ENCODE data around the gene KRTAP12-3.
"Not testable (repeated sequence)": the region's sequence is repeated elsewhere in the genome, so short reads cannot be mapped to it uniquely, and the experiment has no call there.

The KRTAP12-3 gene

DNA sequence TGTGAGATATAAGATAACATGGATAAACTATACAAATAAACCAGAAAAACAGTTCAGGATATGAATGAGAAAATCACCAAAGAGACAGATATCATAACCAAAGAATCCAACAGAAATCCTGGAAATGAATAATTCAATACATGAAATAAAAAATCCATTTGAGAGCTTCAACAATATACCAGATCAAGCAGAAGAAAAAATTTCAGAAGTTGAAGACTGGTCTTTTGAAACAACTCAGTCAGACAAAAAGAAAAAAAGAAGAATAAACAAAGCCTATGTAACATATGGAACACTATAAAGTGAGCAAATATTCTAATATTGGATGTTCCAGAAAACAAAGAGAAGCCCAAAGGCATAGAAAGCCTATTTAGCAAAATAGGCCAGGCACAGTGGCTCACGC lies 14.2 kb downstream of the KRTAP12-3 start:
- ATAC-seq (ENCODE audit: low read depth) (no peak), DNase-seq (ENCODE audit: low spot score in 2 of 2) (no peak)
- Mint-ChIP-seq H3K4me3 (no peak overlapping the region), H3K4me1 (no peaks in the 10 kb centered on the region), H3K27ac (no peak overlapping the region), H3K27me3 (peaks cover 15% of the 10 kb centered on the region), H3K36me3 (peaks cover 7% of the 10 kb centered on the region), H3K9me3 (peaks cover 11% of the 10 kb centered on the region)

DNA sequence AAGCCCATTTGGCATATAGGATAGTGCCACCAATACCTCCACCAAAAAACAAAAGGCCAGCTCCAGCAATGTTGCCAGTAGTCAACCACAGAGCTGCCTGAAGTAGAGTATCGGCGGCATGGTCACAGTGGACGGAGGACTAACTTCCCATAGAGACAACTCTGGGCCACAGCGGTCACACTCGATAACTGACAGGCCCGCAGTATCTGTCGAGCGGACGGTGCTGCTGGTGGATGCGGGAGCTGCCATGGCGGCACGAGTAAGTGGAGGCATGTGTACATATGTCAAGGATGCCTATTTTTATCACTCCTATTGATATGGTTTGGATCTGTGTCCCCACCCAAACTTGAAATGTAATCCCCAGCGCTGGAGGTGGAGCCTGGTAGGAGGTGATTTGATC lies 20.1 kb downstream of the KRTAP12-3 start:
- Mint-ChIP-seq H3K36me3 (peaks cover 4% of the 10 kb centered on the region), H3K9me3 (peaks cover 4% of the 10 kb centered on the region), H3K27ac (no peak overlapping the region), H3K4me1 (no peaks in the 10 kb centered on the region), H3K27me3 (peaks cover 19% of the 10 kb centered on the region), H3K4me3 (no peak overlapping the region)
- DNase-seq (ENCODE audit: low spot score in 2 of 2), result no peak
- no peak for ATAC-seq (ENCODE audit: low read depth)

- Mint-ChIP-seq H3K27ac (no peak overlapping the region), H3K27me3 (peaks cover 24% of the 10 kb centered on the region)
- ATAC-seq (ENCODE audit: low read depth), result no peak
Observed at GRCh38 chr21:44681152-44681551, 23.4 kb downstream of the KRTAP12-3 start.

GRCh38 chr21:44681861-44682579 lies 24.3 kb downstream of the KRTAP12-3 start, which contains the start of gene KRTAP12-1:
Gene KRTAP12-1 (minus strand): TSS chr21:44682163. CDS start chr21:44682123, 40 bp downstream.
- no peak within 1 kb of the TSS for H3K4me3 Mint-ChIP-seq
- no peak for DNase-seq (ENCODE audit: low spot score in 2 of 2)
- peaks cover 29% of the 10 kb centered on the region for H3K27me3 Mint-ChIP-seq
- no peak for ATAC-seq (ENCODE audit: low read depth)
- no peaks in the 10 kb centered on the region for H3K36me3 Mint-ChIP-seq
- H3K4me1 Mint-ChIP-seq, result no peaks in the 10 kb centered on the region
- H3K9me3 Mint-ChIP-seq, result no peaks in the 10 kb centered on the region
- H3K27ac Mint-ChIP-seq, result no peak within 1 kb of the TSS

More at GRCh38 chr21:44681152-44681551, 23.4 kb downstream of the KRTAP12-3 start:
- Mint-ChIP-seq H3K9me3 (no peaks in the 10 kb centered on the region), H3K4me1 (no peaks in the 10 kb centered on the region), H3K4me3 (no peak overlapping the region), H3K36me3 (no peaks in the 10 kb centered on the region)
- no peak for DNase-seq (ENCODE audit: low spot score in 2 of 2)

DNA sequence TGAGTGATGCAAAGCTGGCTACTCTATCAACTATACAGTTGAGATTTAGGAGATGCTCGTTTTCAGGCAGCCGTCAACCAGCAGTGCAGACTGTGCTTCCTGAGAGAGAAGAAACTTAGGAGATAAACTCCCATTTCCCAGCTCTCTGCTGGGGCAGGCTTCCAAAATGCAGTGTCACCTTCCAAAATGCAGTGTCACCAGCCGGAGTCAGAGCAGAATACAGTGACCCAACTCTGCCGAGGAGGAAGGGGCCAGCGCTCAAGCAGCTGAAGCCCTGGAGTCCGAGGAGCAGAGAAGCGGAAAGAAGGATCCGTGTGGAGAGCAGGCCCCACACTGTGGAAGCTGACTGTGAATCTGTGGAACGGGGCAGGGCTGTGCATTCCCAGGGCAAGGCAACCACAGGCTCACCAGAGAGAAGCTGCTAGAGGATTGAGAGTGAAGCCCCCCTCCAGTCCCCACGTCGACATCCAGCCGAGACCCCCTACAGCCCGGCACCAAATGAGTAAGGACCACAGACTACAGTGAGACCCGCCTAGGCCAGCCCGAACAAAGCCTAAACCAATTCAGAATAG lies 24.9 kb downstream of the KRTAP12-3 start:
- peaks cover 32% of the 10 kb centered on the region for H3K27me3 Mint-ChIP-seq
- no peaks in the 10 kb centered on the region for H3K4me1 Mint-ChIP-seq
- no peak overlapping the region for H3K27ac Mint-ChIP-seq
- no peaks in the 10 kb centered on the region for H3K36me3 Mint-ChIP-seq
- ATAC-seq (ENCODE audit: low read depth), result no peak
- DNase-seq (ENCODE audit: low spot score in 2 of 2), result no peak
- H3K4me3 Mint-ChIP-seq, result no peak overlapping the region
- H3K9me3 Mint-ChIP-seq, result no peaks in the 10 kb centered on the region

- peaks cover 35% of the 10 kb centered on the region for H3K27me3 Mint-ChIP-seq
- H3K4me1 Mint-ChIP-seq, result no peaks in the 10 kb centered on the region
- no peak overlapping the region for H3K4me3 Mint-ChIP-seq
- H3K27ac Mint-ChIP-seq, result no peak overlapping the region
- no peaks in the 10 kb centered on the region for H3K36me3 Mint-ChIP-seq
- no peaks in the 10 kb centered on the region for H3K9me3 Mint-ChIP-seq
- ATAC-seq (ENCODE audit: low read depth) (no peak), DNase-seq (ENCODE audit: low spot score in 2 of 2) (no peak)
Observed at GRCh38 chr21:44684077-44684476, 26.3 kb downstream of the KRTAP12-3 start.

- no peak overlapping the region for H3K4me3 Mint-ChIP-seq
- no peak for ATAC-seq (ENCODE audit: low read depth)
Observed at GRCh38 chr21:44684483-44684882, 26.8 kb downstream of the KRTAP12-3 start.

GRCh38 chr21:44685050-44685449 lies 27.3 kb downstream of the KRTAP12-3 start:
- H3K4me1 Mint-ChIP-seq; ATAC-seq (ENCODE audit: low read depth); H3K27ac Mint-ChIP-seq; H3K4me3 Mint-ChIP-seq; H3K9me3 Mint-ChIP-seq; DNase-seq (ENCODE audit: low spot score in 2 of 2); H3K36me3 Mint-ChIP-seq: not testable (repeated sequence)
- H3K27me3 Mint-ChIP-seq, result peaks cover 37% of the 10 kb centered on the region

More at GRCh38 chr21:44684483-44684882, 26.8 kb downstream of the KRTAP12-3 start:
- peaks cover 35% of the 10 kb centered on the region for H3K27me3 Mint-ChIP-seq
- no peaks in the 10 kb centered on the region for H3K9me3 Mint-ChIP-seq
- no peaks in the 10 kb centered on the region for H3K36me3 Mint-ChIP-seq
- no peak for DNase-seq (ENCODE audit: low spot score in 2 of 2)
- H3K27ac Mint-ChIP-seq, result no peak overlapping the region
- H3K4me1 Mint-ChIP-seq, result no peaks in the 10 kb centered on the region

GRCh38 chr21:44686000-44686781 lies 28.5 kb downstream of the KRTAP12-3 start:
- peaks cover 2% of the 10 kb centered on the region for H3K9me3 Mint-ChIP-seq
- no peak overlapping the region for H3K4me3 Mint-ChIP-seq
- no peak overlapping the region for H3K27ac Mint-ChIP-seq
- DNase-seq (ENCODE audit: low spot score in 2 of 2) (no peak), ATAC-seq (ENCODE audit: low read depth) (no peak)
- H3K27me3 Mint-ChIP-seq, result peaks cover 38% of the 10 kb centered on the region
- H3K4me1 Mint-ChIP-seq, result peaks cover 2% of the 10 kb centered on the region
- no peaks in the 10 kb centered on the region for H3K36me3 Mint-ChIP-seq

GRCh38 chr21:44686843-44687561 lies 29.3 kb downstream of the KRTAP12-3 start:
- Mint-ChIP-seq H3K27me3 (peaks cover 34% of the 10 kb centered on the region), H3K36me3 (no peaks in the 10 kb centered on the region), H3K9me3 (peaks cover 2% of the 10 kb centered on the region), H3K27ac (no peak overlapping the region), H3K4me1 (peaks cover 2% of the 10 kb centered on the region), H3K4me3 (no peak overlapping the region)
- ATAC-seq (ENCODE audit: low read depth), result no peak
- no peak for DNase-seq (ENCODE audit: low spot score in 2 of 2)

DNA sequence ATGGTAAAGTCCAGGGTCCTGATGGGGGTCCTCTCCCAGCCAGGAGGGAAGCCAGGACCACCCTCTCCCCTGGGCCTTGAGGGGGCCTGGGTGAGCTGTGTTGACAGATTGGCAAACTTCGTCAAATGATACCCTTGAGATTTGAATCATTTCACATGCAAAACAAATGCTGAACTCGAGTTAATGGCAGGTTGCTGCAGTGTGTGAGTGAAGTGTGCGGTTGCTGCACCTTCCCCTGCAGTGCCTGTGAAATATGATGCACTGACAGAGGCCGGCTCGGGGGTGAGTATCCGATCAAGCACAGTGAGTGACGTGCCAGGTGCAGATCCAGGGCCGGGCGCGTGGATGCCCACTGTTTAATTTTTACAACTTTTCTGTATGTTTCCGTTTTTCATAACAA lies 29.9 kb downstream of the KRTAP12-3 start:
- Mint-ChIP-seq H3K4me1 (peaks cover 2% of the 10 kb centered on the region), H3K4me3 (no peak overlapping the region), H3K27me3 (peaks cover 29% of the 10 kb centered on the region), H3K36me3 (no peaks in the 10 kb centered on the region), H3K9me3 (peaks cover 2% of the 10 kb centered on the region), H3K27ac (no peak overlapping the region)
- DNase-seq (ENCODE audit: low spot score in 2 of 2) (no peak), ATAC-seq (ENCODE audit: low read depth) (no peak)

DNA sequence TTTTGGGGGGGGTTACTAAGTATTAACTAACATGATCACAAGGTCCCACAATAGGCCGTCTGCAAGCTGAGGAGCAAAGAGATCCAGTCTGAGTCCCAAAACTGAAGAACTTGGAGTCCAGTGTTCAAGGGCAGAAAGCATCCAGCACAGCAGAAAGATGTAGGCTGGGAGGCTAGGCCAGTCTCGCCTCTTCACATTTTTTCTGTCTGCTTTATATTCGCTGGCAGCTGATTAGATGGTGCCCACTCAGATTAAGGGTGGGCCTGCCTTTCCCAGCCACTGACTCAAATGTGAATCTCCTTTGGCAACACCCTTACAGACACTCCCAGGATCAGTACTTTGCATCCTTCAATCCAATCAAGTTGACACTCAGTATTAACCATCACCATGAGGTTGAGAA lies 32.0 kb downstream of the KRTAP12-3 start:
- Mint-ChIP-seq H3K9me3 (peaks cover 10% of the 10 kb centered on the region), H3K27me3 (peaks cover 25% of the 10 kb centered on the region)
- not testable (repeated sequence) for H3K27ac Mint-ChIP-seq; H3K36me3 Mint-ChIP-seq; H3K4me3 Mint-ChIP-seq; DNase-seq (ENCODE audit: low spot score in 2 of 2); H3K4me1 Mint-ChIP-seq; ATAC-seq (ENCODE audit: low read depth)

GRCh38 chr21:44691686-44692085 lies 34.0 kb downstream of the KRTAP12-3 start:
- H3K27ac Mint-ChIP-seq, result no peak overlapping the region
- no peak for ATAC-seq (ENCODE audit: low read depth)

More at GRCh38 chr21:44691686-44692085, 34.0 kb downstream of the KRTAP12-3 start:
- H3K27me3 Mint-ChIP-seq, result peaks cover 20% of the 10 kb centered on the region
- peaks cover 1% of the 10 kb centered on the region for H3K36me3 Mint-ChIP-seq
- no peak for DNase-seq (ENCODE audit: low spot score in 2 of 2)
- peaks cover 2% of the 10 kb centered on the region for H3K4me1 Mint-ChIP-seq
- H3K9me3 Mint-ChIP-seq, result peaks cover 10% of the 10 kb centered on the region
- H3K4me3 Mint-ChIP-seq, result no peak overlapping the region
